ENCODE data around the gene SEMA4B. TPM values are rescaled to one million over a fixed set of nuclear protein-coding genes. Genes with fewer than 3 reads are reported as not detected.

Gene SEMA4B
- total and polyA plus RNA-seq, 2 of the 8 experiments (the other 6 are each of a cell fraction or from before 2014, with no cell fraction given), result 42.7 to 43.0 TPM

DNA sequence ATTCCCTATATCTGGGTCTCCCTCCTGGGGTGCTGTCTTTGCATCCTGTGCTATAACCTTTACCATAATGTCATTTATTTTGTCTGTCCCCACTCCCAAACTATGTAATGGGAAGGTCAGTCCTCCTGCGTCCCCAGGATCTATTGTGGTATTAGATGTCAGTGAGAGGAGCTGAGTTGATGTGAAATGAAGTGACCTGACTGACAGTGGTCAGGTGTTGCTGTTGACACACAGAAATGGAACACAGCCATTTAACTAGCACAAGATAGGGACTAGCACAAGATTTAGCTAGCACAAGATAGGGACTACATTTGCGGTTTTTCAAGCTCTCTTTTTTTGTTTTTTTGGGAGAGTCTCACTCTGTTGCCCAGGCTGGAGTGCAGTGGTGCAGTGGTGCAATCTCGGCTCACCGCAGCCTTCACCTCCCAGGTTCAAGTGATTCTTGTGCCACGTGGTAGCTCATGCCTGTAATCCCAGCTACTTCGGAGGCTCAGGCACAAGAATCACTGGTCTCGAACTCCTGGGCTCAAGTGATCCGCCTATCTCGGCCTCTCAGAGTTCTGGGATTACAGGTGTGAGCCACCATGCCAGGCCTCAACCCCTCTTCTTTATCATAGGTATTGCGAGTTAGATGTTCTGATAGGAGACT lies 69.5 kb downstream of the SEMA4B start:
- Histone ChIP-seq H2BK12ac (ENCODE audit: low read depth, low read length) (no peak overlapping the region), H3K4ac (replicated peaks; ENCODE audit: insufficient read length, low read depth, low read length) (no peak overlapping the region), H3K9me3 (ENCODE audit: insufficient read depth in 2 of 2, low read depth in 1 of 2, low read length in 1 of 2) (no peaks in the 10 kb centered on the region), H3K23ac (ENCODE audit: insufficient read length) (no peak overlapping the region), H4K8ac (ENCODE audit: extremely low read depth, insufficient read depth, low read length) (no peak overlapping the region), H2BK15ac (ENCODE audit: low read length) (no peak overlapping the region), H3K79me1 (ENCODE audit: low read depth, low read length) (peaks cover 10% of the 10 kb centered on the region), H3K4me1 (replicated peaks in 1 of 4; ENCODE audit: control insufficient read depth in 3 of 4, insufficient read depth in 4 of 4, low read length in 3 of 4) (peaks cover 0 to 9% (median 4%) of the 10 kb centered on the region in 4 experiments; a peak in 3 of 7 replicates), H3K27ac (ENCODE audit: low read depth, low read length) (no peak overlapping the region), H2AK5ac (ENCODE audit: low read depth, low read length) (no peak overlapping the region), H3K23me2 (ENCODE audit: low read depth, low read length) (peaks cover 3% of the 10 kb centered on the region), H3K36me3 (ENCODE audit: control insufficient read depth in 2 of 4, insufficient read depth in 4 of 4, low read length in 3 of 4) (peaks cover 6 to 46% (median 23%) of the 10 kb centered on the region in 4 experiments), H3K56ac (replicated peaks; ENCODE audit: insufficient read length, low read depth, low read length) (no peak overlapping the region), H4K91ac (replicated peaks; ENCODE audit: insufficient read length, low read length) (no peak overlapping the region), H2AFZ (ENCODE audit: low read length) (no peak overlapping the region), H2BK5ac (ENCODE audit: low read depth, low read length) (no peak overlapping the region), H3K14ac (ENCODE audit: insufficient read length) (no peak overlapping the region), H2BK20ac (ENCODE audit: low read length) (no peak overlapping the region), H4K5ac (ENCODE audit: insufficient read length, low read depth, low read length) (no peak overlapping the region), H2BK120ac (replicated peaks; ENCODE audit: low read depth, low read length) (no peak overlapping the region), H3K4me2 (ENCODE audit: insufficient read depth in 1 of 2, low read depth in 2 of 2, low read length in 2 of 2) (no peak overlapping the region), H3K79me2 (ENCODE audit: control insufficient read depth in 1 of 2, insufficient read depth in 2 of 2, low read length in 2 of 2) (peaks cover 12 to 67% of the 10 kb centered on the region in 2 experiments), H3K4me3 (ENCODE audit: extremely low read depth in 1 of 4, insufficient read depth in 2 of 4, low read depth in 3 of 4, low read length in 4 of 4) (no peak overlapping the region), H3K9ac (replicated peaks in 1 of 4; ENCODE audit: extremely low read depth in 1 of 4, low read depth in 3 of 4, low read length in 3 of 4) (no peak overlapping the region), H4K20me1 (replicated peaks in 1 of 2; ENCODE audit: control insufficient read depth in 1 of 2, insufficient read depth in 2 of 2, low read length in 2 of 2) (peaks cover 2 to 12% of the 10 kb centered on the region in 2 experiments), H3K18ac (ENCODE audit: extremely low read depth, low read length) (no peak overlapping the region), H3K27me3 (replicated peaks in 1 of 4; ENCODE audit: control insufficient read depth in 3 of 4, extremely low read depth in 1 of 4, insufficient read depth in 3 of 4, low read length in 3 of 4) (no peaks in the 10 kb centered on the region)
- ChIA-PET POLR2A (ENCODE audit: partially characterized antibody) (interaction anchor here (1.1 to 1.5 kb wide), 3 partner anchors 22 to 123 kb away, joined by 3 to 4 read pairs (median 4); partner anchors contain the start of gene TTLL13), CTCF (ENCODE audit: partially characterized antibody) (interaction anchor here (1.0 to 2.1 kb wide), 6 partner anchors 10 to 26 kb away, joined by 3 to 9 read pairs (median 4); no protein-coding TSS in a partner anchor)
- FAIRE-seq (no peak), DNase-seq (ENCODE audit: low read depth in 1 of 2, low spot score in 2 of 2) (no peak)
- 93% methylated on average over 10 of the region's 10 CpGs; no CpG with 5 or more reads in 1 of the 2 experiments for WGBS, 2 experiments (ENCODE audit: extremely low coverage in 1 of 2, insufficient coverage in 1 of 2, insufficient read length in 1 of 2, insufficient replicate concordance in 2 of 2, low coverage in 1 of 2, low lambda C conversion rate in 2 of 2, missing lambda C conversion rate in 1 of 2)
- TF ChIP-seq NANOG (IDR thresholded peaks at IDR 0.05; ENCODE audit: insufficient read depth, low read depth, low read length, poor library complexity, severe bottlenecking), result no peak
- no peak for TF ChIP-seq CTBP2 (IDR thresholded peaks at IDR 0.05; ENCODE audit: borderline replicate concordance, insufficient read depth, insufficient read length, low read length)
- TF ChIP-seq RNF2 (IDR thresholded peaks at IDR 0.05; ENCODE audit: borderline replicate concordance, low read depth, low read length, missing control alignments, poor library complexity, severe bottlenecking), result no peak
- TF ChIP-seq RFX5 (IDR thresholded peaks at IDR 0.05; ENCODE audit: borderline replicate concordance, low read depth, low read length), result no peak
- no peak for TF ChIP-seq SP4 (IDR thresholded peaks at IDR 0.05; ENCODE audit: low read length)
- no peak for TF ChIP-seq SRF (IDR thresholded peaks at IDR 0.05; ENCODE audit: low read depth, low read length)
- TF ChIP-seq, protein P1, sequence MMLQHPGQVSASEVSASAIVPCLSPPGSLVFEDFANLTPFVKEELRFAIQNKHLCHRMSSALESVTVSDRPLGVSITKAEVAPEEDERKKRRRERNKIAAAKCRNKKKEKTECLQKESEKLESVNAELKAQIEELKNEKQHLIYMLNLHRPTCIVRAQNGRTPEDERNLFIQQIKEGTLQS (IDR thresholded peaks at IDR 0.05; ENCODE audit: insufficient read depth, low read depth, low read length), result no peak
- no peak for TF ChIP-seq CREB1 (IDR thresholded peaks at IDR 0.05)
- no peak for TF ChIP-seq SP2 (IDR thresholded peaks at IDR 0.05; ENCODE audit: low read length)
- TF ChIP-seq KDM4A (IDR thresholded peaks at IDR 0.05; ENCODE audit: low read depth, low read length, severe bottlenecking), result no peak
- TF ChIP-seq NRF1 (IDR thresholded peaks at IDR 0.05; ENCODE audit: low read depth, low read length), result no peak
- no peak for TF ChIP-seq CEBPB (IDR thresholded peaks at IDR 0.05; ENCODE audit: low read depth, low read length)
